T-helper 2 cell treated with Interferon-gamma antibody and Interleukin-4, amounts not matched to agents 5 μg/mL and 100 μg/mL, for 36 hours (primary cell): ENCODE results near the gene FRYL.

Experiments
- DNase-seq: peaks from one replicate; pipeline ENCODE4 v3.0.0; 2021; ENCODE audit warnings: low spot score
- H3K27ac Mint-ChIP-seq: one replicate; pipeline ENCODE4 v1.8.0; 2021; ENCODE audit warnings: mild to moderate bottlenecking, mixed read lengths
- H3K27me3 Mint-ChIP-seq: one replicate; pipeline ENCODE4 v1.8.0; 2021; ENCODE audit warnings: low read depth, mixed read lengths
- H3K36me3 Mint-ChIP-seq: one replicate; pipeline ENCODE4 v1.8.0; 2021; ENCODE audit warnings: low read depth, mixed read lengths
- H3K4me1 Mint-ChIP-seq: one replicate; pipeline ENCODE4 v1.8.0; 2021; ENCODE audit warnings: low read depth, mixed read lengths
- H3K4me3 Mint-ChIP-seq: one replicate; pipeline ENCODE4 v1.8.0; 2022; ENCODE audit warnings: mild to moderate bottlenecking, moderate library complexity, mixed read lengths
- H3K9me3 Mint-ChIP-seq: one replicate; pipeline ENCODE4 v1.8.0; 2021; ENCODE audit warnings: mixed read lengths

The FRYL gene

GRCh38 chr4:48796927-48797679 lies 17.0 kb upstream of the FRYL start:
- H3K4me3 Mint-ChIP-seq, result no peak overlapping the region
- H3K27me3 Mint-ChIP-seq, result no peaks in the 10 kb centered on the region
- no peaks in the 10 kb centered on the region for H3K9me3 Mint-ChIP-seq
- DNase-seq, result no peak
- H3K4me1 Mint-ChIP-seq, result no peaks in the 10 kb centered on the region
- no peak overlapping the region for H3K27ac Mint-ChIP-seq
- no peaks in the 10 kb centered on the region for H3K36me3 Mint-ChIP-seq

GRCh38 chr4:48796191-48796926 lies 16.3 kb upstream of the FRYL start:
- Mint-ChIP-seq H3K4me1 (no peaks in the 10 kb centered on the region), H3K27ac (no peak overlapping the region), H3K36me3 (no peaks in the 10 kb centered on the region), H3K9me3 (no peaks in the 10 kb centered on the region), H3K27me3 (no peaks in the 10 kb centered on the region), H3K4me3 (no peak overlapping the region)
- no peak for DNase-seq

GRCh38 chr4:48795108-48795507 lies 15.0 kb upstream of the FRYL start:
- H3K4me1 Mint-ChIP-seq, result no peaks in the 10 kb centered on the region
- H3K27ac Mint-ChIP-seq, result no peak overlapping the region
- H3K27me3 Mint-ChIP-seq, result no peaks in the 10 kb centered on the region

GRCh38 chr4:48792348-48793006 lies 12.4 kb upstream of the FRYL start:
- Mint-ChIP-seq H3K4me1 (no peaks in the 10 kb centered on the region), H3K36me3 (no peaks in the 10 kb centered on the region), H3K9me3 (no peaks in the 10 kb centered on the region), H3K4me3 (no peak overlapping the region), H3K27me3 (no peaks in the 10 kb centered on the region), H3K27ac (no peak overlapping the region)
- DNase-seq, result no peak

More at GRCh38 chr4:48795108-48795507, 15.0 kb upstream of the FRYL start:
- no peaks in the 10 kb centered on the region for H3K36me3 Mint-ChIP-seq
- H3K9me3 Mint-ChIP-seq, result no peaks in the 10 kb centered on the region
- H3K4me3 Mint-ChIP-seq, result no peak overlapping the region
- DNase-seq, result no peak

- H3K27ac Mint-ChIP-seq, result no peak overlapping the region
- no peak for DNase-seq
- no peak overlapping the region for H3K4me3 Mint-ChIP-seq
- no peaks in the 10 kb centered on the region for H3K36me3 Mint-ChIP-seq
- H3K4me1 Mint-ChIP-seq, result no peaks in the 10 kb centered on the region
- no peaks in the 10 kb centered on the region for H3K27me3 Mint-ChIP-seq
- no peaks in the 10 kb centered on the region for H3K9me3 Mint-ChIP-seq
Measured at GRCh38 chr4:48791313-48791712, 11.2 kb upstream of the FRYL start.

- Mint-ChIP-seq H3K27ac (no peak overlapping the region), H3K27me3 (no peaks in the 10 kb centered on the region), H3K4me1 (no peaks in the 10 kb centered on the region), H3K4me3 (no peak overlapping the region), H3K9me3 (no peaks in the 10 kb centered on the region), H3K36me3 (no peaks in the 10 kb centered on the region)
- DNase-seq, result no peak
Measured at GRCh38 chr4:48790561-48790960, 10.5 kb upstream of the FRYL start.

- Mint-ChIP-seq H3K27me3 (peaks cover 5% of the 10 kb centered on the region), H3K9me3 (no peaks in the 10 kb centered on the region), H3K36me3 (no peaks in the 10 kb centered on the region), H3K4me3 (no peak overlapping the region), H3K27ac (no peak overlapping the region), H3K4me1 (peaks cover 2% of the 10 kb centered on the region)
- no peak for DNase-seq
Measured at GRCh38 chr4:48787056-48787455, 7.0 kb upstream of the FRYL start.

- no peak overlapping the region for H3K27ac Mint-ChIP-seq
- peaks cover 2% of the 10 kb centered on the region for H3K4me1 Mint-ChIP-seq
- no peaks in the 10 kb centered on the region for H3K9me3 Mint-ChIP-seq
- H3K4me3 Mint-ChIP-seq, result no peak overlapping the region
- DNase-seq, result no peak
- no peaks in the 10 kb centered on the region for H3K36me3 Mint-ChIP-seq
- H3K27me3 Mint-ChIP-seq, result peaks cover 5% of the 10 kb centered on the region
Measured at GRCh38 chr4:48786549-48786948, 6.5 kb upstream of the FRYL start.

- H3K9me3 Mint-ChIP-seq, result no peaks in the 10 kb centered on the region
- no peak for DNase-seq
- no peak overlapping the region for H3K4me3 Mint-ChIP-seq
- H3K27ac Mint-ChIP-seq, result no peak overlapping the region
- H3K27me3 Mint-ChIP-seq, result peaks cover 5% of the 10 kb centered on the region
- peaks cover 11% of the 10 kb centered on the region for H3K4me1 Mint-ChIP-seq
- no peaks in the 10 kb centered on the region for H3K36me3 Mint-ChIP-seq
Measured at GRCh38 chr4:48785302-48785701, 5.2 kb upstream of the FRYL start.

- H3K27ac Mint-ChIP-seq, result no peak overlapping the region
Measured at GRCh38 chr4:48781968-48782367, 1.9 kb upstream of the FRYL start.

GRCh38 chr4:48780865-48781214 lies 761 bp upstream of the FRYL start:
- Mint-ChIP-seq H3K4me3 (peak overlapping the region; percentile 86), H3K27me3 (peaks cover 5% of the 10 kb centered on the region), H3K9me3 (no peaks in the 10 kb centered on the region), H3K36me3 (peaks cover 2% of the 10 kb centered on the region), H3K4me1 (peaks cover 35% of the 10 kb centered on the region), H3K27ac (peak overlapping the region; percentile 85)
- peak; percentile 32 for DNase-seq

More at GRCh38 chr4:48781968-48782367, 1.9 kb upstream of the FRYL start:
- Mint-ChIP-seq H3K4me1 (peaks cover 27% of the 10 kb centered on the region), H3K27me3 (peaks cover 5% of the 10 kb centered on the region), H3K9me3 (no peaks in the 10 kb centered on the region), H3K4me3 (no peak overlapping the region), H3K36me3 (peaks cover 2% of the 10 kb centered on the region)
- DNase-seq, result no peak

- peak overlapping the region; percentile 86 for H3K27ac Mint-ChIP-seq
- H3K9me3 Mint-ChIP-seq, result no peaks in the 10 kb centered on the region
- H3K36me3 Mint-ChIP-seq, result peaks cover 2% of the 10 kb centered on the region
- peaks cover 42% of the 10 kb centered on the region for H3K4me1 Mint-ChIP-seq
- H3K4me3 Mint-ChIP-seq, result peak overlapping the region; percentile 90
- H3K27me3 Mint-ChIP-seq, result peaks cover under 1% of the 10 kb centered on the region
- DNase-seq, result peak; percentile 66
Measured at GRCh38 chr4:48779095-48779997, 733 bp downstream of the FRYL start.

- peak overlapping the region; percentile 90 for H3K4me3 Mint-ChIP-seq
- H3K9me3 Mint-ChIP-seq, result no peaks in the 10 kb centered on the region
- peaks cover 3% of the 10 kb centered on the region for H3K36me3 Mint-ChIP-seq
- DNase-seq, result no peak
- H3K27me3 Mint-ChIP-seq, result no peaks in the 10 kb centered on the region
- peaks cover 46% of the 10 kb centered on the region for H3K4me1 Mint-ChIP-seq
- peak overlapping the region; percentile 86 for H3K27ac Mint-ChIP-seq
Measured at GRCh38 chr4:48778431-48779094, 1.5 kb downstream of the FRYL start.
